ENCODE results near the gene DMAP1. TPM values are rescaled to one million over a fixed set of nuclear protein-coding genes. Genes with fewer than 3 reads are reported as not detected.
A peak's percentile ranks its signal among the peaks of the same experiment; 100 is the strongest.

Gene DMAP1
- total and polyA plus RNA-seq, 2 of the 8 experiments (the other 6 are each of a cell fraction or from before 2014, with no cell fraction given): 36.4 to 42.4 TPM

DNA sequence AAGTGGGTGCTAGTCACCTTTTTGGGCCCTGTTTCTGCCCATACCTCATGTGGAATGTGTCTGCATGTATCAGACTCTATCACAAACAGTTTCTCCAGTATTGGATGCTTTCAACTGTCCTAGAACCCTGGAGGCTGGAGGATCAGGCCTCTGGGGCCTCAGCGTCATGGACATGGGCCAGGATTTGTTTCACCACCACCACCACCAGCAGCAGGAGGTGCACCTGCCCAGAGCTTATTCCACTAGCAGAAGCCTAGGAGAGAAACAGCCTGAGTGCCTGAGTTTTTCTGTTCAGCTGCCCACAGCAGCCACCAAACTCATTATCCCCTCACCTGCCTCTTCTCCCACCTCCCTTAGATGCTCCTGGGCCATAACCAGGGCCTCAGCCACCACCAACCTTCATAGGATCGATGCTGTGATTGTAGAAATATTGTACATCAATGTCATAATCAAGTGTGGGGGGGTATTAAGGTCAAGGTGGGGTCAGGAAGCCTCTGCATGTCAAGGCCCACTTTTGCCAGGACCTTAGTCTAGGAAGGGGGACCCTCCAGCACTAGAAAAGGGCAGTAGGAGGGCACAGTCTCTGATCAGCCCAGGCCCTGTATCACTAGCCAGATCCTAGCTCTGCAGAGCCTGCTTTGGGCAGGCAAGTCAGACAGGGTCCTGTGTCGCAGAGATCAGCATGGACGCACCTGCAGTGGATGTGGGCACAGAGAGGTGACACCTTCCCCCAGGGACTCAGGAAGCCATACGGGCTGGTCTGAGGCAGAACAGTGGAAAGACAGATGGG is 9.3 kb downstream of the DMAP1 start:
- DNase-seq (ENCODE audit: low read depth in 1 of 2, low spot score in 2 of 2): no peak

More for the DNA sequence above, 9.3 kb downstream of the DMAP1 start:
- no peak overlapping the region for H4K91ac ChIP-seq (replicated peaks; ENCODE audit: insufficient read length, low read length)
- no peaks in the 10 kb centered on the region; a peak in 1 of 7 replicates for H3K27me3 ChIP-seq (replicated peaks in 1 of 4; ENCODE audit: control insufficient read depth in 3 of 4, extremely low read depth in 1 of 4, insufficient read depth in 3 of 4, low read length in 3 of 4)
- H3K23me2 ChIP-seq (ENCODE audit: low read depth, low read length): no peaks in the 10 kb centered on the region
- no peak overlapping the region for H3K56ac ChIP-seq (replicated peaks; ENCODE audit: insufficient read length, low read depth, low read length)
- H3K79me2 ChIP-seq (ENCODE audit: control insufficient read depth in 1 of 2, insufficient read depth in 2 of 2, low read length in 2 of 2): no peaks in the 10 kb centered on the region
- FAIRE-seq: no peak
- H2BK12ac ChIP-seq (ENCODE audit: low read depth, low read length): no peak overlapping the region
- no peak overlapping the region for H2AK5ac ChIP-seq (ENCODE audit: low read depth, low read length)
- no peak overlapping the region for H3K14ac ChIP-seq (ENCODE audit: insufficient read length)
- H3K79me1 ChIP-seq (ENCODE audit: low read depth, low read length): no peaks in the 10 kb centered on the region; the same call in 1 of the 2 replicates
- H3K36me3 ChIP-seq (ENCODE audit: control insufficient read depth in 2 of 4, insufficient read depth in 4 of 4, low read length in 3 of 4): peaks cover 18 to 43% (median 35%) of the 10 kb centered on the region in 4 experiments; a peak in 7 of 8 replicates
- H3K4me2 ChIP-seq (ENCODE audit: insufficient read depth in 1 of 2, low read depth in 2 of 2, low read length in 2 of 2): no peak overlapping the region
- H3K4me1 ChIP-seq (replicated peaks in 1 of 4; ENCODE audit: control insufficient read depth in 3 of 4, insufficient read depth in 4 of 4, low read length in 3 of 4): no peaks in the 10 kb centered on the region
- no peak overlapping the region for H3K4me3 ChIP-seq (ENCODE audit: extremely low read depth in 1 of 4, insufficient read depth in 2 of 4, low read depth in 3 of 4, low read length in 4 of 4)
- no peak overlapping the region for H3K18ac ChIP-seq (ENCODE audit: extremely low read depth, low read length)
- ChIA-PET CTCF (ENCODE audit: partially characterized antibody) (interaction anchor here (0.5 to 18.7 kb wide), 3 partner anchors 14 to 75 kb away, joined by 4 to 250 read pairs (median 191); no protein-coding TSS in a partner anchor), POLR2A (ENCODE audit: partially characterized antibody) (no interaction called here)
- no peak overlapping the region for H2BK15ac ChIP-seq (ENCODE audit: low read length)
- no peak overlapping the region for H2BK5ac ChIP-seq (ENCODE audit: low read depth, low read length)
- H3K4ac ChIP-seq (replicated peaks; ENCODE audit: insufficient read length, low read depth, low read length): no peak overlapping the region
- H3K23ac ChIP-seq (ENCODE audit: insufficient read length): no peak overlapping the region
- H4K5ac ChIP-seq (ENCODE audit: insufficient read length, low read depth, low read length): no peak overlapping the region
- TF ChIP-seq POLR2AphosphoS5 (IDR thresholded peaks at IDR 0.05; ENCODE audit: low read depth, low read length) (peak; percentile 16; the same call in 1 of the 2 replicates), HDAC6 (IDR thresholded peaks at IDR 0.05; ENCODE audit: low read depth, low read length) (no peak), BCL11A (IDR thresholded peaks at IDR 0.05; ENCODE audit: low read depth in 2 of 2, low read length in 2 of 2) (no peak), SP4 (IDR thresholded peaks at IDR 0.05; ENCODE audit: low read length) (no peak), HDAC2 (IDR thresholded peaks at IDR 0.05; ENCODE audit: borderline replicate concordance in 1 of 2, low read depth in 2 of 2, low read length in 2 of 2) (no peak), JUN (IDR thresholded peaks at IDR 0.05; ENCODE audit: low read depth, low read length) (no peak), CTBP2 (IDR thresholded peaks at IDR 0.05; ENCODE audit: borderline replicate concordance, insufficient read depth, insufficient read length, low read length) (no peak), KDM4A (IDR thresholded peaks at IDR 0.05; ENCODE audit: low read depth, low read length, severe bottlenecking) (no peak)
- TF ChIP-seq, protein P1, sequence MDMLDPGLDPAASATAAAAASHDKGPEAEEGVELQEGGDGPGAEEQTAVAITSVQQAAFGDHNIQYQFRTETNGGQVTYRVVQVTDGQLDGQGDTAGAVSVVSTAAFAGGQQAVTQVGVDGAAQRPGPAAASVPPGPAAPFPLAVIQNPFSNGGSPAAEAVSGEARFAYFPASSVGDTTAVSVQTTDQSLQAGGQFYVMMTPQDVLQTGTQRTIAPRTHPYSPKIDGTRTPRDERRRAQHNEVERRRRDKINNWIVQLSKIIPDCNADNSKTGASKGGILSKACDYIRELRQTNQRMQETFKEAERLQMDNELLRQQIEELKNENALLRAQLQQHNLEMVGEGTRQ (IDR thresholded peaks at IDR 0.05; ENCODE audit: low read length): no peak
- no peak overlapping the region for H3K27ac ChIP-seq (ENCODE audit: low read depth, low read length)
- H2BK20ac ChIP-seq (ENCODE audit: low read length): no peak overlapping the region
- H3K9ac ChIP-seq (replicated peaks in 1 of 4; ENCODE audit: extremely low read depth in 1 of 4, low read depth in 3 of 4, low read length in 3 of 4): no peak overlapping the region
- 91% methylated on average over 5 of the region's 5 CpGs; no CpG with 5 or more reads in 1 of the 2 experiments for WGBS, 2 experiments (ENCODE audit: extremely low coverage in 1 of 2, insufficient coverage in 1 of 2, insufficient read length in 1 of 2, insufficient replicate concordance in 2 of 2, low coverage in 1 of 2, low lambda C conversion rate in 2 of 2, missing lambda C conversion rate in 1 of 2)
- H2AFZ ChIP-seq (ENCODE audit: low read length): no peak overlapping the region
- H4K8ac ChIP-seq (ENCODE audit: extremely low read depth, insufficient read depth, low read length): peak overlapping the region; percentile 53; the same call in 1 of the 2 replicates
- H4K20me1 ChIP-seq (replicated peaks in 1 of 2; ENCODE audit: control insufficient read depth in 1 of 2, insufficient read depth in 2 of 2, low read length in 2 of 2): peaks cover 2 to 17% of the 10 kb centered on the region in 2 experiments
- H3K9me3 ChIP-seq (ENCODE audit: insufficient read depth in 2 of 2, low read depth in 1 of 2, low read length in 1 of 2): peaks cover 19 to 21% of the 10 kb centered on the region in 2 experiments
- no peak overlapping the region for H2BK120ac ChIP-seq (replicated peaks; ENCODE audit: low read depth, low read length)

All from H1 (cell line).